GM19240 (cell line): Measurements from ENCODE around the gene ZNF343.
"Not testable (repeated sequence)": the region's sequence is repeated elsewhere in the genome, so short reads cannot be mapped to it uniquely, and the experiment has no call there.

Source experiments
- DNase-seq: peaks from one replicate; pipeline ENCODE4 v3.0.0; 2011; ENCODE audit warnings: low spot score; ENCODE audit not compliant: insufficient read length

ZNF343 gene

GRCh38 chr20:2508631-2509467, at the start of gene ZNF343:
TSS of gene ZNF343 (minus strand) at chr20:2508915. CDS start at chr20:2493895, 15,020 bp downstream.
- DNase-seq = peak; percentile 75

- no peak for DNase-seq
These were observed 49.3 kb upstream of the ZNF343 start for GRCh38 chr20:2557873-2558580.

- DNase-seq = no peak
These were observed 36.9 kb upstream of the ZNF343 start for GRCh38 chr20:2545594-2545993.

- no peak for DNase-seq
These were observed 35.5 kb upstream of the ZNF343 start for GRCh38 chr20:2544211-2544610.

GRCh38 chr20:2542361-2542760, 33.6 kb upstream of the ZNF343 start:
- no peak for DNase-seq

GRCh38 chr20:2541940-2542339, 33.2 kb upstream of the ZNF343 start:
- no peak for DNase-seq

- DNase-seq = no peak
These were observed 30.4 kb upstream of the ZNF343 start for GRCh38 chr20:2538931-2539720.

- DNase-seq = no peak
These were observed 29.6 kb upstream of the ZNF343 start for GRCh38 chr20:2538356-2538755.

GRCh38 chr20:2537101-2537500, 28.4 kb upstream of the ZNF343 start:
- no peak for DNase-seq

GRCh38 chr20:2536560-2536986, 27.9 kb upstream of the ZNF343 start, which contains the start of gene TMC2:
TSS of gene TMC2 (plus strand) at chr20:2536573. CDS start at chr20:2536622, 49 bp downstream.
- no peak for DNase-seq

GRCh38 chr20:2535711-2536559, 27.2 kb upstream of the ZNF343 start:
- no peak for DNase-seq

- no peak for DNase-seq
These were observed 24.4 kb upstream of the ZNF343 start for GRCh38 chr20:2533118-2533517.

GRCh38 chr20:2528671-2529271, 20.1 kb upstream of the ZNF343 start:
- DNase-seq = no peak

- DNase-seq = no peak
These were observed 19.0 kb upstream of the ZNF343 start for GRCh38 chr20:2527762-2528161.

GRCh38 chr20:2526218-2526583, 17.5 kb upstream of the ZNF343 start:
- not testable (repeated sequence) for DNase-seq

GRCh38 chr20:2524709-2525506, 16.2 kb upstream of the ZNF343 start:
- no peak for DNase-seq

GRCh38 chr20:2523919-2524708, 15.4 kb upstream of the ZNF343 start:
- peak; percentile 73 for DNase-seq

GRCh38 chr20:2522826-2523429, 14.2 kb upstream of the ZNF343 start:
- not testable (repeated sequence) for DNase-seq
